K562 (cell line): ENCODE data around the gene DMAC2L.

ENCODE experiments used
- CEBPB ChIP-seq: fragments of 450-650 bp; IDR thresholded peaks from 2 replicates; pipeline ENCODE4 v1.6.1; 2016; ENCODE audit warnings: missing genetic modification characterization, missing compliant biosample characterization
- CTCF ChIP-seq, 3 experiments: IDR thresholded peaks in 2 of 3; conservative IDR thresholded peaks in 1 of 3; 2 replicates each; pipeline ENCODE4 v1.5.1; 2011 to 2012; ENCODE audit warnings: low read length in 3 of 3, mild to moderate bottlenecking in 3 of 3, control low read depth in 2 of 3, improper control_type of control experiment in 1 of 3, inconsistent platforms in 1 of 3, low read depth in 1 of 3, mixed read lengths in 1 of 3, moderate library complexity in 1 of 3; ENCODE audit not compliant: insufficient read depth in 2 of 3
- EGR1 ChIP-seq: fragments of 450-650 bp; conservative IDR thresholded peaks from 2 replicates; pipeline ENCODE4 v1.6.1; 2017; ENCODE audit warnings: mild to moderate bottlenecking
- ELK1 ChIP-seq: sonication (generic); formaldehyde crosslinking; IDR thresholded peaks from 2 replicates; pipeline ENCODE4 v1.8.1; 2022; ENCODE audit warnings: missing genetic modification reagents
- HCFC1 ChIP-seq: IDR thresholded peaks from 2 replicates; pipeline ENCODE4 v1.6.1; 2012; ENCODE audit warnings: low read depth, low read length, improper control_type of control experiment
- MYC ChIP-seq, 2 experiments: fragments of 250-450 bp in 1 of 2; sonication (Bioruptor Pico) in 1 of 2; IDR thresholded peaks; 2 replicates each; pipeline versions ENCODE4 v1.5.1 to v1.6.1; 2012 to 2021; ENCODE audit warnings: low read depth in 2 of 2, borderline replicate concordance in 1 of 2, improper control_type of control experiment in 1 of 2, low read length in 1 of 2, mild to moderate bottlenecking in 1 of 2, moderate library complexity in 1 of 2
- RBM39 ChIP-seq: fragments of 200-400 bp; formaldehyde crosslinking; optimal IDR thresholded peaks from 2 replicates; pipeline ENCODE3; 2018; ENCODE audit warnings: low read depth, low read length
- RERE ChIP-seq: sonication (generic); formaldehyde crosslinking; IDR thresholded peaks from 2 replicates; pipeline ENCODE4 v1.8.0; 2023; ENCODE audit warnings: missing genetic modification reagents, mild to moderate bottlenecking, borderline replicate concordance
- SMARCA4 ChIP-seq: fragments of 450-650 bp; IDR thresholded peaks from 2 replicates; pipeline ENCODE4 v1.6.1; 2016
- TAF9B ChIP-seq: fragments of 450-650 bp; IDR thresholded peaks from 2 replicates; pipeline ENCODE4 v1.6.1; 2018; ENCODE audit warnings: mild to moderate bottlenecking; ENCODE audit not compliant: partially characterized antibody
- TBL1XR1 ChIP-seq, 2 experiments: IDR thresholded peaks; 2 replicates each; pipeline ENCODE4 v1.6.1; 2012; ENCODE audit warnings: improper control_type of control experiment in 2 of 2, low read length in 2 of 2, mild to moderate bottlenecking in 1 of 2
- YY1 ChIP-seq, 3 experiments: IDR thresholded peaks; 2 replicates each; pipeline ENCODE4 v1.6.1; 2011; ENCODE audit warnings: low read length in 2 of 3, mild to moderate bottlenecking in 2 of 3, moderate library complexity in 2 of 3, borderline replicate concordance in 1 of 3, control low read depth in 1 of 3, low read depth in 1 of 3; ENCODE audit not compliant: insufficient read depth in 3 of 3, insufficient replicate concordance in 2 of 3, control insufficient read depth in 1 of 3, insufficient read length in 1 of 3; ENCODE audit errors: extremely low read depth in 1 of 3
- ZNF239 ChIP-seq: fragments of 250-450 bp; sonication (Bioruptor Pico); IDR thresholded peaks from 2 replicates; pipeline ENCODE4 v1.4.0; 2020; ENCODE audit warnings: mild to moderate bottlenecking

- TF ChIP-seq CEBPB (tag), result no peak
- no peak for TF ChIP-seq EGR1
- no peak for TF ChIP-seq RERE
- TF ChIP-seq TBL1XR1 (IDR thresholded peaks at IDR 0.05; ENCODE audit: low read length in 2 of 2), result no peak
- TF ChIP-seq CTCF (IDR thresholded peaks at IDR 0.05 in 2 of 3, conservative IDR thresholded peaks at IDR 0.05 in 1 of 3; ENCODE audit: insufficient read depth in 2 of 3, low read depth in 1 of 3, low read length in 3 of 3), result no peak
- no peak for TF ChIP-seq SMARCA4
- no peak for TF ChIP-seq TAF9B
- TF ChIP-seq ELK1, result no peak
- no peak for TF ChIP-seq RBM39
- no peak for TF ChIP-seq ZNF239 (CRISPR knock-in tag)
- TF ChIP-seq YY1 (IDR thresholded peaks at IDR 0.05; ENCODE audit: borderline replicate concordance in 1 of 3, control insufficient read depth in 1 of 3, extremely low read depth in 1 of 3, insufficient read depth in 3 of 3, insufficient read length in 1 of 3, insufficient replicate concordance in 2 of 3, low read depth in 1 of 3, low read length in 2 of 3), result no peak
- no peak for TF ChIP-seq MYC (IDR thresholded peaks at IDR 0.05; ENCODE audit: low read depth, low read length)
- TF ChIP-seq MYC (CRISPR knock-in tag; IDR thresholded peaks at IDR 0.05; ENCODE audit: borderline replicate concordance, low read depth), result no peak
- no peak for TF ChIP-seq HCFC1
Measured at GRCh38 chr14:50319721-50320120, 7.6 kb downstream of the DMAC2L start.
